GM23338 (cell line): Measurements from ENCODE around the gene BMPER. TPM values are rescaled to one million over a fixed set of nuclear protein-coding genes. Genes with fewer than 3 reads are reported as not detected.

Experiments
- ATAC-seq: fragments of 200-7000 bp; cut with Tn5 transposase; 3 replicates; pipeline ENCODE4 v1.9.1; 2020
- DNase-seq: peaks from one replicate; pipeline ENCODE4 v3.0.0-alpha.2; 2015; ENCODE audit warnings: low spot score
- H2AFZ ChIP-seq: fragments of 200-600 bp; sonication (generic); 2 replicates; pipeline ENCODE4 v1.8.0; 2016; ENCODE audit warnings: antibody characterized with exemption, mild to moderate bottlenecking, moderate library complexity
- H3F3A ChIP-seq: fragments of 200-600 bp; sonication (generic); replicated peaks from 2 replicates; pipeline ENCODE4 v1.8.0; 2017; ENCODE audit warnings: antibody characterized with exemption, mixed run types, low read depth
- H3K27ac ChIP-seq: fragments of 200-600 bp; sonication (generic); 2 replicates; pipeline ENCODE4 v1.6.1; 2016; ENCODE audit warnings: low read depth
- H3K27me3 ChIP-seq: fragments of 200-600 bp; sonication (generic); 2 replicates; pipeline ENCODE4 v1.8.0; 2016; ENCODE audit warnings: mild to moderate bottlenecking, mixed run types, moderate library complexity; ENCODE audit not compliant: insufficient read depth
- H3K36me3 ChIP-seq: fragments of 200-600 bp; sonication (generic); 2 replicates; pipeline ENCODE4 v1.8.0; 2016; ENCODE audit warnings: mild to moderate bottlenecking; ENCODE audit not compliant: insufficient read depth
- H3K4me1 ChIP-seq: fragments of 200-600 bp; sonication (generic); 2 replicates; pipeline ENCODE4 v1.8.0; 2016; ENCODE audit warnings: mild to moderate bottlenecking, moderate library complexity; ENCODE audit not compliant: insufficient read depth
- H3K4me2 ChIP-seq: fragments of 200-600 bp; sonication (generic); 2 replicates; pipeline ENCODE4 v1.7.1; 2017; ENCODE audit warnings: mixed run types
- H3K4me3 ChIP-seq: fragments of 200-600 bp; sonication (generic); 2 replicates; pipeline ENCODE4 v1.6.1; 2016; ENCODE audit warnings: mixed run types
- H3K79me2 ChIP-seq: fragments of 200-600 bp; sonication (generic); replicated peaks from 2 replicates; pipeline ENCODE4 v1.8.0; 2017; ENCODE audit warnings: mild to moderate bottlenecking; ENCODE audit not compliant: insufficient read depth
- H3K9me2 ChIP-seq: fragments of 200-600 bp; sonication (generic); 2 replicates; pipeline ENCODE4 v1.8.0; 2017; ENCODE audit not compliant: insufficient read depth
- H4K20me1 ChIP-seq: fragments of 200-600 bp; sonication (generic); replicated peaks from 2 replicates; pipeline ENCODE4 v1.8.0; 2017; ENCODE audit warnings: mild to moderate bottlenecking; ENCODE audit not compliant: insufficient read depth
- H3K27ac Mint-ChIP-seq: 2 replicates; pipeline ENCODE4 v1.8.0; 2020; ENCODE audit warnings: inconsistent platforms, mild to moderate bottlenecking, moderate library complexity, mixed read lengths
- H3K27me3 Mint-ChIP-seq: 3 replicates; pipeline ENCODE4 v1.8.0; 2022; ENCODE audit warnings: low read depth, mild to moderate bottlenecking, moderate library complexity, mixed read lengths, inconsistent platforms; ENCODE audit not compliant: insufficient read depth, poor library complexity
- H3K36me3 Mint-ChIP-seq: 3 replicates; pipeline ENCODE4 v1.8.0; 2021; ENCODE audit warnings: low read depth, mild to moderate bottlenecking, inconsistent platforms, moderate library complexity, mixed read lengths
- H3K4me1 Mint-ChIP-seq: 3 replicates; pipeline ENCODE4 v1.8.0; 2020; ENCODE audit warnings: mild to moderate bottlenecking, inconsistent platforms, mixed read lengths
- H3K4me3 Mint-ChIP-seq: 3 replicates; pipeline ENCODE4 v1.8.0; 2021; ENCODE audit warnings: moderate library complexity, mild to moderate bottlenecking, inconsistent platforms, mixed read lengths
- H3K9me3 Mint-ChIP-seq: 3 replicates; pipeline ENCODE4 v1.8.0; 2020; ENCODE audit warnings: moderate library complexity, mild to moderate bottlenecking, inconsistent platforms, mixed read lengths
- ETS1 ChIP-seq: IDR thresholded peaks from 2 replicates; pipeline ENCODE4 v1.6.1; 2016; ENCODE audit warnings: antibody characterized with exemption
- EZH2phosphoT487 ChIP-seq: fragments of 200-600 bp; sonication (generic); IDR thresholded peaks from one replicate; pipeline ENCODE4 v1.8.1; 2018; ENCODE audit warnings: antibody characterized with exemption; ENCODE audit not compliant: unreplicated experiment
- JUNB ChIP-seq: IDR thresholded peaks from one replicate; pipeline ENCODE4 v1.6.1; 2016; ENCODE audit warnings: antibody characterized with exemption; ENCODE audit not compliant: unreplicated experiment
- NANOG ChIP-seq: IDR thresholded peaks from 2 replicates; pipeline ENCODE4 v1.6.1; 2016; ENCODE audit warnings: antibody characterized with exemption, borderline replicate concordance
- POLR2AphosphoS5 ChIP-seq: IDR thresholded peaks from 2 replicates; pipeline ENCODE4 v1.6.1; 2016; ENCODE audit warnings: antibody characterized with exemption, low read depth
- REST ChIP-seq: IDR thresholded peaks from one replicate; pipeline ENCODE4 v1.6.1; 2018; ENCODE audit warnings: antibody characterized with exemption; ENCODE audit not compliant: unreplicated experiment
- STAT1 ChIP-seq: IDR thresholded peaks from one replicate; pipeline ENCODE4 v1.6.1; 2016; ENCODE audit warnings: antibody characterized with exemption; ENCODE audit not compliant: unreplicated experiment
- ZNF114 ChIP-seq: fragments of 250-450 bp; sonication (Bioruptor Pico); IDR thresholded peaks from 2 replicates; pipeline ENCODE4 v1.5.0; 2020; ENCODE audit warnings: mild to moderate bottlenecking, moderate library complexity
- ZNF331 ChIP-seq: fragments of 250-450 bp; sonication (Bioruptor Pico); IDR thresholded peaks from 2 replicates; pipeline ENCODE4 v1.5.0; 2020; ENCODE audit warnings: low read depth, mild to moderate bottlenecking, moderate library complexity
- polyA plus RNA-seq: library from polyadenylated mRNA; unstranded; fragments of >200 nt; fragmentation: Nextera tagmentation; extraction: Ambion mirVana; gene quantifications from 2 replicates; pipeline ENCODE4 v1.2.1, GENCODE V29; 2016
- total RNA-seq: library from RNA; depleted of rRNA; stranded (reverse); fragments of >200 nt; shearing (Covaris generic); gene quantifications from 2 replicates; pipeline ENCODE4 v1.2.3, GENCODE V29; 2014

BMPER gene
- total and polyA plus RNA-seq, 2 experiments from 2014 or later = 0.53 to 1.4 TPM

GRCh38 chr7:33906697-33907096 lies 1.4 kb downstream of the BMPER start:
- no peak overlapping the region for H3K27ac Mint-ChIP-seq
- H3K4me3 Mint-ChIP-seq = no peak overlapping the region; the same call in 2 of the 3 replicates
- Histone ChIP-seq H3F3A (no peaks in the 10 kb centered on the region), H3K79me2 (no peaks in the 10 kb centered on the region), H3K36me3 (no peaks in the 10 kb centered on the region), H4K20me1 (peaks cover 3% of the 10 kb centered on the region; the same call in 1 of the 2 replicates), H3K4me3 (no peak overlapping the region), H2AFZ (no peak overlapping the region), H3K4me1 (peaks cover 27% of the 10 kb centered on the region), H3K27me3 (peaks cover 58% of the 10 kb centered on the region), H3K9me2 (no peaks in the 10 kb centered on the region), H3K4me2 (no peak overlapping the region), H3K27ac (no peak overlapping the region)
- TF ChIP-seq EZH2phosphoT487 = no peak
- no peak for TF ChIP-seq ZNF331 (CRISPR knock-in tag)
- H3K9me3 Mint-ChIP-seq = no peaks in the 10 kb centered on the region; the same call in 2 of the 3 replicates
- H3K4me1 Mint-ChIP-seq = peaks cover 26% of the 10 kb centered on the region
- ATAC-seq (no peak), DNase-seq (no peak)
- peaks cover 33% of the 10 kb centered on the region for H3K27me3 Mint-ChIP-seq
- H3K36me3 Mint-ChIP-seq = no peaks in the 10 kb centered on the region

GRCh38 chr7:33907625-33908024 lies 2.3 kb downstream of the BMPER start:
- no peak overlapping the region for H3K27ac ChIP-seq
- H3K27me3 ChIP-seq = peaks cover 52% of the 10 kb centered on the region
- H4K20me1 ChIP-seq = peaks cover 3% of the 10 kb centered on the region; the same call in 1 of the 2 replicates
- no peaks in the 10 kb centered on the region for H3K79me2 ChIP-seq
- DNase-seq (no peak), ATAC-seq (no peak)
- H3K4me3 ChIP-seq = no peak overlapping the region
- peaks cover 19% of the 10 kb centered on the region for H3K4me1 ChIP-seq
- H3F3A ChIP-seq = no peaks in the 10 kb centered on the region
- H3K9me2 ChIP-seq = no peaks in the 10 kb centered on the region
- TF ChIP-seq ZNF114 (CRISPR knock-in tag) (no peak), POLR2AphosphoS5 (no peak), REST (no peak), JUNB (no peak), ETS1 (no peak), STAT1 (no peak), NANOG (no peak)
- H3K36me3 ChIP-seq = no peaks in the 10 kb centered on the region
- H3K36me3 Mint-ChIP-seq = no peaks in the 10 kb centered on the region
- peaks cover 29% of the 10 kb centered on the region for H3K27me3 Mint-ChIP-seq
- H3K4me3 Mint-ChIP-seq = no peak overlapping the region
- peaks cover 16% of the 10 kb centered on the region for H3K4me1 Mint-ChIP-seq
- H3K27ac Mint-ChIP-seq = no peak overlapping the region
- H3K4me2 ChIP-seq = no peak overlapping the region
- H2AFZ ChIP-seq = no peak overlapping the region
- no peaks in the 10 kb centered on the region for H3K9me3 Mint-ChIP-seq
